ENCODE measurements around the gene LRP2. TPM values are rescaled to one million over a fixed set of nuclear protein-coding genes. Genes with fewer than 3 reads are reported as not detected.

Gene LRP2
- total and polyA plus RNA-seq, 8 donors: 0.06 to 0.08 TPM; not detected in 6

GRCh38 chr2:169087757-169088379 is 274.5 kb downstream of the LRP2 start:
- no peaks in the 10 kb centered on the region for H3K9me3 ChIP-seq
- H3K4me3 ChIP-seq: no peak overlapping the region
- no peak overlapping the region for H3K27ac ChIP-seq
- DNase-seq (peak in 1 of 6 donors; percentile 33), ATAC-seq (no peak), FAIRE-seq (no peak)
- WGBS, 2 donors: 74% methylated on average over 6 of the region's 6 CpGs
- TF ChIP-seq, protein P1, sequence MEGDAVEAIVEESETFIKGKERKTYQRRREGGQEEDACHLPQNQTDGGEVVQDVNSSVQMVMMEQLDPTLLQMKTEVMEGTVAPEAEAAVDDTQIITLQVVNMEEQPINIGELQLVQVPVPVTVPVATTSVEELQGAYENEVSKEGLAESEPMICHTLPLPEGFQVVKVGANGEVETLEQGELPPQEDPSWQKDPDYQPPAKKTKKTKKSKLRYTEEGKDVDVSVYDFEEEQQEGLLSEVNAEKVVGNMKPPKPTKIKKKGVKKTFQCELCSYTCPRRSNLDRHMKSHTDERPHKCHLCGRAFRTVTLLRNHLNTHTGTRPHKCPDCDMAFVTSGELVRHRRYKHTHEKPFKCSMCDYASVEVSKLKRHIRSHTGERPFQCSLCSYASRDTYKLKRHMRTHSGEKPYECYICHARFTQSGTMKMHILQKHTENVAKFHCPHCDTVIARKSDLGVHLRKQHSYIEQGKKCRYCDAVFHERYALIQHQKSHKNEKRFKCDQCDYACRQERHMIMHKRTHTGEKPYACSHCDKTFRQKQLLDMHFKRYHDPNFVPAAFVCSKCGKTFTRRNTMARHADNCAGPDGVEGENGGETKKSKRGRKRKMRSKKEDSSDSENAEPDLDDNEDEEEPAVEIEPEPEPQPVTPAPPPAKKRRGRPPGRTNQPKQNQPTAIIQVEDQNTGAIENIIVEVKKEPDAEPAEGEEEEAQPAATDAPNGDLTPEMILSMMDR (IDR thresholded peaks at IDR 0.05): no peak
- H3K36me3 ChIP-seq: no peaks in the 10 kb centered on the region
- H3K27me3 ChIP-seq: no peaks in the 10 kb centered on the region
- H3K4me1 ChIP-seq: peaks cover 0 to 3% (median 0%) of the 10 kb centered on the region in 3 donors
- intact Hi-C loops (cut with DNase I): no loop called here

GRCh38 chr2:169086893-169087467 is 275.4 kb downstream of the LRP2 start:
- Histone ChIP-seq H3K27me3 (no peaks in the 10 kb centered on the region), H3K27ac (no peak overlapping the region), H3K9me3 (no peaks in the 10 kb centered on the region), H3K4me3 (no peak overlapping the region), H3K36me3 (no peaks in the 10 kb centered on the region), H3K4me1 (peaks cover 0 to 2% (median 0%) of the 10 kb centered on the region in 3 donors)
- TF ChIP-seq, protein P1 (IDR thresholded peaks at IDR 0.05): no peak
- 80 to 81% methylated on average over 3 of the region's 3 CpGs for WGBS, 2 donors
- ATAC-seq: no peak
- FAIRE-seq: no peak
- no peak for DNase-seq
- intact Hi-C loops (cut with DNase I): no loop called here

DNA sequence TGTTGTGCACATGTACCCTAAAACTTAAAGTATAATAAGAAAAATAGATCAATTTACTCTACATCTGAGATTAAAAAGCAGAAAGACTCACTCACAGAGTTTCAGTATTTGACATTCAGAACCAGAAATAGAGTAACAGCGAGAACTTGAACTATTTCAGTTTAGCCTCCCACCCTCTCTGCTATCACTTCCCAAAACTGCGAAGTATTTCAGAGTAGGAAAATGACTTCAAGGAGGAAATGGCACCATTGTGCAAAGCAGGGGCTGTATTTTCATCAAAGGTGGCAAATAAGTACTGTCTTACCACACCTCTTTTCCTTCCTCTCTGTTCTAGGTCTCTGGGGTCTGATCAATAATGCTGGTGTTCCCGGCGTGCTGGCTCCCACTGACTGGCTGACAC is 279.3 kb downstream of the LRP2 start:
- Histone ChIP-seq H3K4me1 (no peaks in the 10 kb centered on the region), H3K27me3 (no peaks in the 10 kb centered on the region), H3K9me3 (no peaks in the 10 kb centered on the region), H3K36me3 (no peaks in the 10 kb centered on the region), H3K27ac (no peak overlapping the region), H3K4me3 (no peak overlapping the region)
- DNase-seq (no peak), FAIRE-seq (no peak), ATAC-seq (peak in 1 of 4 donors; percentile 25)
- TF ChIP-seq, protein P1 (IDR thresholded peaks at IDR 0.05): no peak
- 67 to 80% methylated on average over 4 of the region's 4 CpGs for WGBS, 2 donors
- intact Hi-C loops (cut with DNase I): no loop called here

- no peak for FAIRE-seq
- TF ChIP-seq, protein P1 (IDR thresholded peaks at IDR 0.05): no peak
- Histone ChIP-seq H3K9me3 (no peaks in the 10 kb centered on the region), H3K4me1 (no peaks in the 10 kb centered on the region), H3K27me3 (no peaks in the 10 kb centered on the region), H3K36me3 (no peaks in the 10 kb centered on the region), H3K27ac (no peak overlapping the region), H3K4me3 (no peak overlapping the region)
- no peak for ATAC-seq
- WGBS, 2 donors: 60 to 61% methylated on average over 5 of the region's 5 CpGs
- DNase-seq: no peak
- intact Hi-C loops (cut with DNase I): no loop called here
Measured at GRCh38 chr2:169081551-169081950, 280.8 kb downstream of the LRP2 start.

Data from pancreas (tissue), 10 donors.